ENCODE measurements around the gene PLCXD1.

Gene PLCXD1

DNA sequence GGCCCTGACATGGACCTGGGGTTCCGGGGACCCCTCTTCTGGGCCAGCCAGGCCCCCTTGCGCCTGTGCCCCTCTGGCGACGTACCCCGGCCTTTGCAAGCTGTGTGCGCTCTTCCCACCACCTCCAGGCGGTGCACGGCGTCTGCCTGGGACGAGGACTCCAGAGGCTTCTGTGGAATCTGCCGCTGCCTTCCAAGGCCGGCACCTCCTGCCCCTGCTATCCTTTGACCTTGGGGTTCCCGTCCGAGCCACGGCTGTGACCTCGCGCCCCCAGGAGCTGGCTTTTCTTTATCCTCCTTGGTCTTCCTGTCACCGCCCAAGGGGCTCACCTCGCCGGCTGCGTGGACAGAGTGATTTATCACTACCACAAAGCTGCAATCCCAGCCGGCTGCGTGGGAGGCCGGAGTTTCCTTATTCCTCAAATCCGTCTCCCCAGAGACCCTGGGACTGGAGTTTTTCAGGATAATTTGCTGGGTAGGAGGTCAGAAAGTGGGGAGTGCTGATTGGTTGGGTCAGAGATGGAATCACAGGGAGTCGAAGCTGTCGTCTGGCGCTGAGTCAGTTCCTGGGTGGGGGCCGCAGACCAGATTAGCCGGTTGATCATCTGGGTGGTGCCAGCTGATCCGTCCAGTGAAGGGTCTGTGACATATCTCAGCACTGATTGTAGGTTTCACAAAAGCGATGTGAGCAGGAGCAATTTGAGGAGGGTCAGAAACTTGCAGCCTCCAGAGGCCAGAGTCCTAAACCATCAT, 19.8 kb upstream of the PLCXD1 start:
- TF ChIP-seq ISL1 (CRISPR knock-in tag; IDR thresholded peaks at IDR 0.05) (no peak), ZNF8 (CRISPR knock-in tag; IDR thresholded peaks at IDR 0.05) (no peak), TCF4 (CRISPR knock-in tag; IDR thresholded peaks at IDR 0.05; ENCODE audit: borderline replicate concordance) (no peak), RARB (CRISPR knock-in tag; IDR thresholded peaks at IDR 0.05) (no peak), ZC3H10 (CRISPR knock-in tag; IDR thresholded peaks at IDR 0.05) (no peak), CSDC2 (CRISPR knock-in tag; IDR thresholded peaks at IDR 0.05) (no peak), ZNF565 (CRISPR knock-in tag; conservative IDR thresholded peaks at IDR 0.05; ENCODE audit: low read depth) (no peak), TOX (CRISPR knock-in tag; IDR thresholded peaks at IDR 0.05; ENCODE audit: borderline replicate concordance) (no peak), BACH2 (CRISPR knock-in tag; IDR thresholded peaks at IDR 0.05; ENCODE audit: borderline replicate concordance) (no peak), ZFP30 (CRISPR knock-in tag; IDR thresholded peaks at IDR 0.05) (no peak), SNAI2 (CRISPR knock-in tag; IDR thresholded peaks at IDR 0.05) (no peak), ZNF70 (CRISPR knock-in tag; IDR thresholded peaks at IDR 0.05) (no peak)
- TF ChIP-seq, protein P1, sequence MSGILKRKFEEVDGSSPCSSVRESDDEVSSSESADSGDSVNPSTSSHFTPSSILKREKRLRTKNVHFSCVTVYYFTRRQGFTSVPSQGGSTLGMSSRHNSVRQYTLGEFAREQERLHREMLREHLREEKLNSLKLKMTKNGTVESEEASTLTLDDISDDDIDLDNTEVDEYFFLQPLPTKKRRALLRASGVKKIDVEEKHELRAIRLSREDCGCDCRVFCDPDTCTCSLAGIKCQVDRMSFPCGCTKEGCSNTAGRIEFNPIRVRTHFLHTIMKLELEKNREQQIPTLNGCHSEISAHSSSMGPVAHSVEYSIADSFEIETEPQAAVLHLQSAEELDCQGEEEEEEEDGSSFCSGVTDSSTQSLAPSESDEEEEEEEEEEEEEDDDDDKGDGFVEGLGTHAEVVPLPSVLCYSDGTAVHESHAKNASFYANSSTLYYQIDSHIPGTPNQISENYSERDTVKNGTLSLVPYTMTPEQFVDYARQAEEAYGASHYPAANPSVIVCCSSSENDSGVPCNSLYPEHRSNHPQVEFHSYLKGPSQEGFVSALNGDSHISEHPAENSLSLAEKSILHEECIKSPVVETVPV (CRISPR knock-in tag; IDR thresholded peaks at IDR 0.05), result no peak
- TF ChIP-seq, protein P2, sequence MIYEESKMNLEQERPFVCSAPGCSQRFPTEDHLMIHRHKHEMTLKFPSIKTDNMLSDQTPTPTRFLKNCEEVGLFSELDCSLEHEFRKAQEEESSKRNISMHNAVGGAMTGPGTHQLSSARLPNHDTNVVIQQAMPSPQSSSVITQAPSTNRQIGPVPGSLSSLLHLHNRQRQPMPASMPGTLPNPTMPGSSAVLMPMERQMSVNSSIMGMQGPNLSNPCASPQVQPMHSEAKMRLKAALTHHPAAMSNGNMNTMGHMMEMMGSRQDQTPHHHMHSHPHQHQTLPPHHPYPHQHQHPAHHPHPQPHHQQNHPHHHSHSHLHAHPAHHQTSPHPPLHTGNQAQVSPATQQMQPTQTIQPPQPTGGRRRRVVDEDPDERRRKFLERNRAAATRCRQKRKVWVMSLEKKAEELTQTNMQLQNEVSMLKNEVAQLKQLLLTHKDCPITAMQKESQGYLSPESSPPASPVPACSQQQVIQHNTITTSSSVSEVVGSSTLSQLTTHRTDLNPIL (CRISPR knock-in tag; IDR thresholded peaks at IDR 0.05; ENCODE audit: low read depth), result no peak
- no peak for ATAC-seq

DNA sequence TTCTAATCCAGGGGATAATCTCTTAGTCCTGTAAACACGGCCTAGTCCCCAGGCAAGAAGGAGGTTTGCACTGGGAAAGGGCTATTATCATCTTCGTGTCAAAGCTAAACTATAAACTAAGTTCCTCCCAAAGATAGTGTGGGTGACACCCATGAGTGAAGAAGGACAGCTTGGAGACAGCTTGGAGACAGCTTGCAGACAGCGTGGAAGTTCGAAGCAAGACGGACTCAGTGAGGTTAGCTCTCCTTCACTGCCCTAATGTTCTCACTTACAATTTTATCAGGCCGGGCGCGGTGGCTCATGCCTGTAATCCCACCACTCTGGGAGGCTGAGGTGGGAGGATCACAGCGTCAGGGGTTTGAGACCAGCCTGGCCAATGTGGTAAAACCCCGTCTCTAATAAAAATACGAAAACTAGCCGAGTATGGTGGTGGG, 19.2 kb upstream of the PLCXD1 start:
- no peak for ATAC-seq
- TF ChIP-seq GLIS3 (CRISPR knock-in tag; IDR thresholded peaks at IDR 0.05), result no peak
- no peak for TF ChIP-seq ZFP3 (CRISPR knock-in tag; IDR thresholded peaks at IDR 0.05)
- no peak for TF ChIP-seq ZNF70 (CRISPR knock-in tag; IDR thresholded peaks at IDR 0.05)
- no peak for TF ChIP-seq ZFP30 (CRISPR knock-in tag; IDR thresholded peaks at IDR 0.05)
- no peak for TF ChIP-seq PPARA (CRISPR knock-in tag; IDR thresholded peaks at IDR 0.05; ENCODE audit: borderline replicate concordance)
- TF ChIP-seq, protein P3, sequence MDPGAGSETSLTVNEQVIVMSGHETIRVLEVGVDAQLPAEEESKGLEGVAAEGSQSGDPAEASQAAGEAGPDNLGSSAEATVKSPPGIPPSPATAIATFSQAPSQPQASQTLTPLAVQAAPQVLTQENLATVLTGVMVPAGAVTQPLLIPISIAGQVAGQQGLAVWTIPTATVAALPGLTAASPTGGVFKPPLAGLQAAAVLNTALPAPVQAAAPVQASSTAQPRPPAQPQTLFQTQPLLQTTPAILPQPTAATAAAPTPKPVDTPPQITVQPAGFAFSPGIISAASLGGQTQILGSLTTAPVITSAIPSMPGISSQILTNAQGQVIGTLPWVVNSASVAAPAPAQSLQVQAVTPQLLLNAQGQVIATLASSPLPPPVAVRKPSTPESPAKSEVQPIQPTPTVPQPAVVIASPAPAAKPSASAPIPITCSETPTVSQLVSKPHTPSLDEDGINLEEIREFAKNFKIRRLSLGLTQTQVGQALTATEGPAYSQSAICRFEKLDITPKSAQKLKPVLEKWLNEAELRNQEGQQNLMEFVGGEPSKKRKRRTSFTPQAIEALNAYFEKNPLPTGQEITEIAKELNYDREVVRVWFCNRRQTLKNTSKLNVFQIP (CRISPR knock-in tag; IDR thresholded peaks at IDR 0.05; ENCODE audit: borderline replicate concordance, low read depth), result no peak
- TF ChIP-seq, protein P4, sequence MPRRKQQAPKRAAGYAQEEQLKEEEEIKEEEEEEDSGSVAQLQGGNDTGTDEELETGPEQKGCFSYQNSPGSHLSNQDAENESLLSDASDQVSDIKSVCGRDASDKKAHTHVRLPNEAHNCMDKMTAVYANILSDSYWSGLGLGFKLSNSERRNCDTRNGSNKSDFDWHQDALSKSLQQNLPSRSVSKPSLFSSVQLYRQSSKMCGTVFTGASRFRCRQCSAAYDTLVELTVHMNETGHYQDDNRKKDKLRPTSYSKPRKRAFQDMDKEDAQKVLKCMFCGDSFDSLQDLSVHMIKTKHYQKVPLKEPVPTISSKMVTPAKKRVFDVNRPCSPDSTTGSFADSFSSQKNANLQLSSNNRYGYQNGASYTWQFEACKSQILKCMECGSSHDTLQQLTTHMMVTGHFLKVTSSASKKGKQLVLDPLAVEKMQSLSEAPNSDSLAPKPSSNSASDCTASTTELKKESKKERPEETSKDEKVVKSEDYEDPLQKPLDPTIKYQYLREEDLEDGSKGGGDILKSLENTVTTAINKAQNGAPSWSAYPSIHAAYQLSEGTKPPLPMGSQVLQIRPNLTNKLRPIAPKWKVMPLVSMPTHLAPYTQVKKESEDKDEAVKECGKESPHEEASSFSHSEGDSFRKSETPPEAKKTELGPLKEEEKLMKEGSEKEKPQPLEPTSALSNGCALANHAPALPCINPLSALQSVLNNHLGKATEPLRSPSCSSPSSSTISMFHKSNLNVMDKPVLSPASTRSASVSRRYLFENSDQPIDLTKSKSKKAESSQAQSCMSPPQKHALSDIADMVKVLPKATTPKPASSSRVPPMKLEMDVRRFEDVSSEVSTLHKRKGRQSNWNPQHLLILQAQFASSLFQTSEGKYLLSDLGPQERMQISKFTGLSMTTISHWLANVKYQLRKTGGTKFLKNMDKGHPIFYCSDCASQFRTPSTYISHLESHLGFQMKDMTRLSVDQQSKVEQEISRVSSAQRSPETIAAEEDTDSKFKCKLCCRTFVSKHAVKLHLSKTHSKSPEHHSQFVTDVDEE (CRISPR knock-in tag; IDR thresholded peaks at IDR 0.05), result no peak
- TF ChIP-seq OSR1 (CRISPR knock-in tag; IDR thresholded peaks at IDR 0.05), result no peak
- no peak for TF ChIP-seq BACH2 (CRISPR knock-in tag; IDR thresholded peaks at IDR 0.05; ENCODE audit: borderline replicate concordance)
- TF ChIP-seq ZC3H10 (CRISPR knock-in tag; IDR thresholded peaks at IDR 0.05), result no peak

DNA sequence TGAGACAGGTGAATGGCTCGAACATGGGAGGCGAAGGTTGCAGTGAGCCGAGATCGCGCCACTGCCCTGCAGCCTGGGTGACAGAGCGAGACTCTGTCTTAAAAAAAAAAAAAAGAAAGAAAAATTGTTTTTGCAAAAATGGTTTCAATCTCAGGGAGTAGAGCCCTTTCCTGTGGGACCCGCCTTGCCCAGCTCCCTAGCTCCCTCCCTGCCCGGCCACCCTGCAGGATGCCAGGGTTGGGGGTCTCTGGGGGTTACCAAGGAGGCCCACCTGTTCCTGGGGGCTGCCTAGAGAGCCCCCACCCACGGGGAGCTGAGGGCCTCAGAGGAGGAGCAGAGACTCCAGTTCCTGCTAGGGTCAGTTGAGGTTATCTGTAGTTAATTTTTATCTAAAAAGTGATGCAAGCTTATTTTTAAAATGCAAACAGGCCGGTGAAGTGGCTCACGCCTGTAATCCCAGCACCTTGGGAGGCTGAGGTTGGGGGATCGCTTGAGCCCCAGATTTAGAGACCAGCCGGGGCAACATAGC, 18.7 kb upstream of the PLCXD1 start:
- ATAC-seq, result no peak
- TF ChIP-seq ZFP3 (CRISPR knock-in tag; IDR thresholded peaks at IDR 0.05) (no peak), ARNTL (CRISPR knock-in tag; IDR thresholded peaks at IDR 0.05; ENCODE audit: borderline replicate concordance, low read depth) (no peak), ZNF8 (CRISPR knock-in tag; IDR thresholded peaks at IDR 0.05) (no peak), ZC3H10 (CRISPR knock-in tag; IDR thresholded peaks at IDR 0.05) (no peak), ISL1 (CRISPR knock-in tag; IDR thresholded peaks at IDR 0.05) (no peak), OSR1 (CRISPR knock-in tag; IDR thresholded peaks at IDR 0.05) (no peak), ZNF565 (CRISPR knock-in tag; conservative IDR thresholded peaks at IDR 0.05; ENCODE audit: low read depth) (no peak), TCF4 (CRISPR knock-in tag; IDR thresholded peaks at IDR 0.05; ENCODE audit: borderline replicate concordance) (no peak), CSDC2 (CRISPR knock-in tag; IDR thresholded peaks at IDR 0.05) (no peak), TOX (CRISPR knock-in tag; IDR thresholded peaks at IDR 0.05; ENCODE audit: borderline replicate concordance) (no peak), GLIS3 (CRISPR knock-in tag; IDR thresholded peaks at IDR 0.05) (no peak), PPARA (CRISPR knock-in tag; IDR thresholded peaks at IDR 0.05; ENCODE audit: borderline replicate concordance) (no peak)
- TF ChIP-seq, protein P5, sequence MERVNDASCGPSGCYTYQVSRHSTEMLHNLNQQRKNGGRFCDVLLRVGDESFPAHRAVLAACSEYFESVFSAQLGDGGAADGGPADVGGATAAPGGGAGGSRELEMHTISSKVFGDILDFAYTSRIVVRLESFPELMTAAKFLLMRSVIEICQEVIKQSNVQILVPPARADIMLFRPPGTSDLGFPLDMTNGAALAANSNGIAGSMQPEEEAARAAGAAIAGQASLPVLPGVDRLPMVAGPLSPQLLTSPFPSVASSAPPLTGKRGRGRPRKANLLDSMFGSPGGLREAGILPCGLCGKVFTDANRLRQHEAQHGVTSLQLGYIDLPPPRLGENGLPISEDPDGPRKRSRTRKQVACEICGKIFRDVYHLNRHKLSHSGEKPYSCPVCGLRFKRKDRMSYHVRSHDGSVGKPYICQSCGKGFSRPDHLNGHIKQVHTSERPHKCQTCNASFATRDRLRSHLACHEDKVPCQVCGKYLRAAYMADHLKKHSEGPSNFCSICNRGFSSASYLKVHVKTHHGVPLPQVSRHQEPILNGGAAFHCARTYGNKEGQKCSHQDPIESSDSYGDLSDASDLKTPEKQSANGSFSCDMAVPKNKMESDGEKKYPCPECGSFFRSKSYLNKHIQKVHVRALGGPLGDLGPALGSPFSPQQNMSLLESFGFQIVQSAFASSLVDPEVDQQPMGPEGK (CRISPR knock-in tag; IDR thresholded peaks at IDR 0.05; ENCODE audit: borderline replicate concordance), result no peak
- TF ChIP-seq, protein P3 (CRISPR knock-in tag; IDR thresholded peaks at IDR 0.05; ENCODE audit: borderline replicate concordance, low read depth), result no peak
